GM23338 (cell line): ENCODE results near the gene SLC66A2. TPM values are rescaled to one million over a fixed set of nuclear protein-coding genes. Genes with fewer than 3 reads are reported as not detected.

Source experiments
- ATAC-seq: fragments of 200-7000 bp; cut with Tn5 transposase; 3 replicates; pipeline ENCODE4 v1.9.1; 2020
- DNase-seq: peaks from one replicate; pipeline ENCODE4 v3.0.0-alpha.2; 2015; ENCODE audit warnings: low spot score
- H2AFZ ChIP-seq: fragments of 200-600 bp; sonication (generic); 2 replicates; pipeline ENCODE4 v1.8.0; 2016; ENCODE audit warnings: antibody characterized with exemption, mild to moderate bottlenecking, moderate library complexity
- H3F3A ChIP-seq: fragments of 200-600 bp; sonication (generic); replicated peaks from 2 replicates; pipeline ENCODE4 v1.8.0; 2017; ENCODE audit warnings: antibody characterized with exemption, mixed run types, low read depth
- H3K27ac ChIP-seq: fragments of 200-600 bp; sonication (generic); 2 replicates; pipeline ENCODE4 v1.6.1; 2016; ENCODE audit warnings: low read depth
- H3K27me3 ChIP-seq: fragments of 200-600 bp; sonication (generic); 2 replicates; pipeline ENCODE4 v1.8.0; 2016; ENCODE audit warnings: mild to moderate bottlenecking, mixed run types, moderate library complexity; ENCODE audit not compliant: insufficient read depth
- H3K36me3 ChIP-seq: fragments of 200-600 bp; sonication (generic); 2 replicates; pipeline ENCODE4 v1.8.0; 2016; ENCODE audit warnings: mild to moderate bottlenecking; ENCODE audit not compliant: insufficient read depth
- H3K4me1 ChIP-seq: fragments of 200-600 bp; sonication (generic); 2 replicates; pipeline ENCODE4 v1.8.0; 2016; ENCODE audit warnings: mild to moderate bottlenecking, moderate library complexity; ENCODE audit not compliant: insufficient read depth
- H3K4me2 ChIP-seq: fragments of 200-600 bp; sonication (generic); 2 replicates; pipeline ENCODE4 v1.7.1; 2017; ENCODE audit warnings: mixed run types
- H3K4me3 ChIP-seq: fragments of 200-600 bp; sonication (generic); 2 replicates; pipeline ENCODE4 v1.6.1; 2016; ENCODE audit warnings: mixed run types
- H3K79me2 ChIP-seq: fragments of 200-600 bp; sonication (generic); replicated peaks from 2 replicates; pipeline ENCODE4 v1.8.0; 2017; ENCODE audit warnings: mild to moderate bottlenecking; ENCODE audit not compliant: insufficient read depth
- H3K9me2 ChIP-seq: fragments of 200-600 bp; sonication (generic); 2 replicates; pipeline ENCODE4 v1.8.0; 2017; ENCODE audit not compliant: insufficient read depth
- H4K20me1 ChIP-seq: fragments of 200-600 bp; sonication (generic); replicated peaks from 2 replicates; pipeline ENCODE4 v1.8.0; 2017; ENCODE audit warnings: mild to moderate bottlenecking; ENCODE audit not compliant: insufficient read depth
- H3K27ac Mint-ChIP-seq: 2 replicates; pipeline ENCODE4 v1.8.0; 2020; ENCODE audit warnings: inconsistent platforms, mild to moderate bottlenecking, moderate library complexity, mixed read lengths
- H3K27me3 Mint-ChIP-seq: 3 replicates; pipeline ENCODE4 v1.8.0; 2022; ENCODE audit warnings: low read depth, mild to moderate bottlenecking, moderate library complexity, mixed read lengths, inconsistent platforms; ENCODE audit not compliant: insufficient read depth, poor library complexity
- H3K36me3 Mint-ChIP-seq: 3 replicates; pipeline ENCODE4 v1.8.0; 2021; ENCODE audit warnings: low read depth, mild to moderate bottlenecking, inconsistent platforms, moderate library complexity, mixed read lengths
- H3K4me1 Mint-ChIP-seq: 3 replicates; pipeline ENCODE4 v1.8.0; 2020; ENCODE audit warnings: mild to moderate bottlenecking, inconsistent platforms, mixed read lengths
- H3K4me3 Mint-ChIP-seq: 3 replicates; pipeline ENCODE4 v1.8.0; 2021; ENCODE audit warnings: moderate library complexity, mild to moderate bottlenecking, inconsistent platforms, mixed read lengths
- H3K9me3 Mint-ChIP-seq: 3 replicates; pipeline ENCODE4 v1.8.0; 2020; ENCODE audit warnings: moderate library complexity, mild to moderate bottlenecking, inconsistent platforms, mixed read lengths
- ETS1 ChIP-seq: IDR thresholded peaks from 2 replicates; pipeline ENCODE4 v1.6.1; 2016; ENCODE audit warnings: antibody characterized with exemption
- EZH2phosphoT487 ChIP-seq: fragments of 200-600 bp; sonication (generic); IDR thresholded peaks from one replicate; pipeline ENCODE4 v1.8.1; 2018; ENCODE audit warnings: antibody characterized with exemption; ENCODE audit not compliant: unreplicated experiment
- JUNB ChIP-seq: IDR thresholded peaks from one replicate; pipeline ENCODE4 v1.6.1; 2016; ENCODE audit warnings: antibody characterized with exemption; ENCODE audit not compliant: unreplicated experiment
- REST ChIP-seq: IDR thresholded peaks from one replicate; pipeline ENCODE4 v1.6.1; 2018; ENCODE audit warnings: antibody characterized with exemption; ENCODE audit not compliant: unreplicated experiment
- STAT1 ChIP-seq: IDR thresholded peaks from one replicate; pipeline ENCODE4 v1.6.1; 2016; ENCODE audit warnings: antibody characterized with exemption; ENCODE audit not compliant: unreplicated experiment
- ZNF114 ChIP-seq: fragments of 250-450 bp; sonication (Bioruptor Pico); IDR thresholded peaks from 2 replicates; pipeline ENCODE4 v1.5.0; 2020; ENCODE audit warnings: mild to moderate bottlenecking, moderate library complexity
- polyA plus RNA-seq: library from polyadenylated mRNA; unstranded; fragments of >200 nt; fragmentation: Nextera tagmentation; extraction: Ambion mirVana; gene quantifications from 2 replicates; pipeline ENCODE4 v1.2.1, GENCODE V29; 2016
- total RNA-seq: library from RNA; depleted of rRNA; stranded (reverse); fragments of >200 nt; shearing (Covaris generic); gene quantifications from 2 replicates; pipeline ENCODE4 v1.2.3, GENCODE V29; 2014

Gene SLC66A2
- total and polyA plus RNA-seq, 2 experiments from 2014 or later: 4.0 to 18.1 TPM

GRCh38 chr18:79935925-79936324 is 15.5 kb downstream of the SLC66A2 start:
- no peak overlapping the region for H3K27ac ChIP-seq
- Mint-ChIP-seq H3K4me3 (no peak overlapping the region), H3K9me3 (peaks cover 7% of the 10 kb centered on the region; the same call in 2 of the 3 replicates), H3K36me3 (peaks cover 6% of the 10 kb centered on the region; the same call in 2 of the 3 replicates), H3K4me1 (no peaks in the 10 kb centered on the region; the same call in 2 of the 3 replicates), H3K27me3 (no peaks in the 10 kb centered on the region), H3K27ac (no peak overlapping the region)
- peaks cover 12% of the 10 kb centered on the region for H3K79me2 ChIP-seq
- H2AFZ ChIP-seq: no peak overlapping the region
- 0 out of 2 replicates have a peak, but pooled peaks cover 3% of the 10 kb centered on the region for H3K4me1 ChIP-seq
- no peaks in the 10 kb centered on the region for H3K36me3 ChIP-seq
- H3K27me3 ChIP-seq: no peaks in the 10 kb centered on the region
- TF ChIP-seq ZNF114 (CRISPR knock-in tag): no peak
- TF ChIP-seq ETS1: no peak
- TF ChIP-seq STAT1: no peak
- no peak for TF ChIP-seq EZH2phosphoT487
- peaks cover 8% of the 10 kb centered on the region; the same call in 1 of the 2 replicates for H4K20me1 ChIP-seq
- H3F3A ChIP-seq: no peaks in the 10 kb centered on the region
- ATAC-seq (no peak), DNase-seq (no peak)
- no peak overlapping the region for H3K4me3 ChIP-seq
- no peaks in the 10 kb centered on the region for H3K9me2 ChIP-seq
- no peak overlapping the region for H3K4me2 ChIP-seq

GRCh38 chr18:79935499-79935898 is 16.0 kb downstream of the SLC66A2 start:
- ATAC-seq: no peak
- H3K4me1 ChIP-seq: 0 out of 2 replicates have a peak, but pooled peaks cover 3% of the 10 kb centered on the region
- no peaks in the 10 kb centered on the region; the same call in 2 of the 3 replicates for H3K4me1 Mint-ChIP-seq
- H3K4me3 Mint-ChIP-seq: no peak overlapping the region
- no peaks in the 10 kb centered on the region for H3K36me3 ChIP-seq
- H3K9me3 Mint-ChIP-seq: peaks cover 8% of the 10 kb centered on the region; the same call in 2 of the 3 replicates
- H3K4me3 ChIP-seq: no peak overlapping the region
- peaks cover 8% of the 10 kb centered on the region; the same call in 1 of the 2 replicates for H4K20me1 ChIP-seq
- H3F3A ChIP-seq: no peaks in the 10 kb centered on the region
- H3K36me3 Mint-ChIP-seq: peaks cover 6% of the 10 kb centered on the region; the same call in 2 of the 3 replicates
- H3K27ac Mint-ChIP-seq: no peak overlapping the region
- no peak overlapping the region for H2AFZ ChIP-seq
- TF ChIP-seq JUNB (no peak), REST (no peak)
- no peak overlapping the region for H3K4me2 ChIP-seq
- H3K27me3 Mint-ChIP-seq: no peaks in the 10 kb centered on the region
- H3K27ac ChIP-seq: no peak overlapping the region
- no peak for DNase-seq
- H3K9me2 ChIP-seq: no peaks in the 10 kb centered on the region
- H3K79me2 ChIP-seq: peaks cover 12% of the 10 kb centered on the region
- no peaks in the 10 kb centered on the region for H3K27me3 ChIP-seq
